OCI-LY3 (cell line): ENCODE data around the gene PSMD5.

Experiments
- H2AFZ ChIP-seq: fragments of 200-600, 300-600 bp; shearing (Covaris generic); 2 replicates; pipeline ENCODE4 v1.6.0; 2014; ENCODE audit warnings: antibody characterized with exemption, low read depth, low read length
- H3K27ac ChIP-seq: fragments of 200-600, 300-600 bp; sonication (generic); 2 replicates; pipeline ENCODE4 v1.5.1; 2014; ENCODE audit warnings: mild to moderate bottlenecking, low read length, moderate library complexity, mixed read lengths
- H3K27me3 ChIP-seq: fragments of 200-600, 300-600 bp; sonication (generic); 2 replicates; pipeline ENCODE4 v1.6.1; 2014; ENCODE audit warnings: low read depth, low read length, mixed read lengths
- H3K36me3 ChIP-seq: fragments of 200-600, 300-600 bp; sonication (generic); replicated peaks from 2 replicates; pipeline ENCODE3; 2014; ENCODE audit warnings: low read depth, low read length, mixed read lengths
- H3K4me1 ChIP-seq: fragments of 300-600, 200-600 bp; sonication (generic); 2 replicates; pipeline ENCODE4 v1.6.1; 2014; ENCODE audit warnings: low read length, mixed read lengths
- H3K4me2 ChIP-seq: fragments of 200-600, 300-600 bp; sonication (generic); 2 replicates; pipeline ENCODE4 v1.6.1; 2014; ENCODE audit warnings: low read length, mixed read lengths
- H3K4me3 ChIP-seq: fragments of 300-600, 200-600 bp; sonication (generic); 2 replicates; pipeline ENCODE4 v1.5.1; 2014; ENCODE audit warnings: antibody characterized with exemption, mild to moderate bottlenecking, low read length, moderate library complexity
- H3K79me2 ChIP-seq: fragments of 300-600, 200-600 bp; shearing (Covaris generic); 2 replicates; pipeline ENCODE4 v1.6.1; 2014; ENCODE audit warnings: mild to moderate bottlenecking, low read length, mixed read lengths
- H3K9ac ChIP-seq: fragments of 300-600, 200-600 bp; shearing (Covaris generic); 2 replicates; pipeline ENCODE4 v1.6.0; 2014; ENCODE audit warnings: mild to moderate bottlenecking, low read length, moderate library complexity
- H3K9me3 ChIP-seq: fragments of 200-600, 300-600 bp; shearing (Covaris generic); 2 replicates; pipeline ENCODE4 v1.6.1; 2014; ENCODE audit warnings: low read length, mixed read lengths; ENCODE audit not compliant: insufficient read depth
- H4K20me1 ChIP-seq: fragments of 200-600, 300-600 bp; sonication (generic); 2 replicates; pipeline ENCODE4 v1.6.1; 2016; ENCODE audit warnings: low read length, mixed read lengths; ENCODE audit not compliant: insufficient read depth
- EZH2phosphoT487 ChIP-seq: fragments of 200-600 bp; shearing (Covaris generic); IDR thresholded peaks from 2 replicates; pipeline ENCODE4 v1.6.1; 2018; ENCODE audit warnings: antibody characterized with exemption, mixed run types, low read depth
- TF ChIP-seq, protein P1 (sequence below): fragments of 200-600, 300-600 bp; sonication (generic); IDR thresholded peaks from 2 replicates; pipeline ENCODE4 v1.5.1; 2014; ENCODE audit warnings: antibody characterized with exemption, low read length, low read depth

PSMD5 gene

DNA sequence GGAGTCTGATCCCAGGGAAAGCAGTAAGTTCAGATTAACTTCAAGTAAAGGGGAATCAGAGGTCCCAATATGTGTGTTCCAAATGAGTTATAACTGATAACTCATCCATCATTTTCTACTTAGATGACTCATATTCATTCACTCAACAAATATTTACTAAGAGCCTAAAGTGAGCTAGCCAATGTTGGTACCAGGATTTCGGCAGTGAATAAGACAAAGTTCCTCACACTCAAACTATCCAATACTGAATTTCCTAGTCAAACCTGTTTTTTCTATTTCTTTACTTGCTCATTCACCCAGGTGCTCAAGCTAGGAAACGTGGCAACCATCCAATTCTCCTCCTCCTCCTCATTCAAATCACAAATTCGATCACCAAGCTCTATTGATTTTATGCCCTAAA is 75.3 kb downstream of the PSMD5 start:
- H3K27ac ChIP-seq, result no peak overlapping the region
- H3K79me2 ChIP-seq, result no peaks in the 10 kb centered on the region
- peaks cover 66% of the 10 kb centered on the region for H3K36me3 ChIP-seq

More for the DNA sequence above, 75.3 kb downstream of the PSMD5 start:
- Histone ChIP-seq H3K27me3 (no peaks in the 10 kb centered on the region), H2AFZ (no peak overlapping the region), H3K4me1 (0 out of 2 replicates have a peak, but pooled peaks cover 5% of the 10 kb centered on the region), H3K4me3 (no peak overlapping the region), H3K9ac (no peak overlapping the region), H4K20me1 (no peaks in the 10 kb centered on the region), H3K4me2 (no peak overlapping the region), H3K9me3 (no peaks in the 10 kb centered on the region)
- no peak for TF ChIP-seq EZH2phosphoT487
- TF ChIP-seq, protein P1, sequence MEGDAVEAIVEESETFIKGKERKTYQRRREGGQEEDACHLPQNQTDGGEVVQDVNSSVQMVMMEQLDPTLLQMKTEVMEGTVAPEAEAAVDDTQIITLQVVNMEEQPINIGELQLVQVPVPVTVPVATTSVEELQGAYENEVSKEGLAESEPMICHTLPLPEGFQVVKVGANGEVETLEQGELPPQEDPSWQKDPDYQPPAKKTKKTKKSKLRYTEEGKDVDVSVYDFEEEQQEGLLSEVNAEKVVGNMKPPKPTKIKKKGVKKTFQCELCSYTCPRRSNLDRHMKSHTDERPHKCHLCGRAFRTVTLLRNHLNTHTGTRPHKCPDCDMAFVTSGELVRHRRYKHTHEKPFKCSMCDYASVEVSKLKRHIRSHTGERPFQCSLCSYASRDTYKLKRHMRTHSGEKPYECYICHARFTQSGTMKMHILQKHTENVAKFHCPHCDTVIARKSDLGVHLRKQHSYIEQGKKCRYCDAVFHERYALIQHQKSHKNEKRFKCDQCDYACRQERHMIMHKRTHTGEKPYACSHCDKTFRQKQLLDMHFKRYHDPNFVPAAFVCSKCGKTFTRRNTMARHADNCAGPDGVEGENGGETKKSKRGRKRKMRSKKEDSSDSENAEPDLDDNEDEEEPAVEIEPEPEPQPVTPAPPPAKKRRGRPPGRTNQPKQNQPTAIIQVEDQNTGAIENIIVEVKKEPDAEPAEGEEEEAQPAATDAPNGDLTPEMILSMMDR, result no peak
